ENCODE measurements around the gene BCAR3. TPM values are rescaled to one million over a fixed set of nuclear protein-coding genes. Genes with fewer than 3 reads are reported as not detected.

The BCAR3 gene
- total and polyA plus RNA-seq, 2 of the 4 experiments (the other 2 are of a cell fraction), result 41.4 to 46.4 TPM

GRCh38 chr1:93605812-93606512, 75.7 kb downstream of the BCAR3 start:
- Histone ChIP-seq H4K5ac (ENCODE audit: low read depth, low read length) (no peak overlapping the region), H4K91ac (ENCODE audit: insufficient read depth, low read depth, low read length) (no peak overlapping the region), H2AFZ (replicated peaks; ENCODE audit: low read length, poor library complexity) (no peak overlapping the region), H3K14ac (replicated peaks; ENCODE audit: low read depth, low read length) (no peak overlapping the region), H4K20me1 (ENCODE audit: insufficient read depth, low read length) (peaks cover 92% of the 10 kb centered on the region), H3K9ac (ENCODE audit: low read depth, low read length) (no peak overlapping the region), H2BK5ac (ENCODE audit: low read depth, low read length, poor library complexity, severe bottlenecking) (peak overlapping the region; percentile 56), H3K9me1 (ENCODE audit: insufficient read depth, low read length) (peaks cover 54% of the 10 kb centered on the region), H3K79me1 (ENCODE audit: low read depth in 1 of 2, low read length in 2 of 2) (peaks cover 37 to 97% of the 10 kb centered on the region in 2 experiments), H3K18ac (ENCODE audit: low read depth, low read length) (no peak overlapping the region), H4K8ac (ENCODE audit: low read depth in 2 of 2, low read length in 2 of 2) (no peak overlapping the region), H2BK20ac (ENCODE audit: low read depth, low read length) (no peak overlapping the region), H3K4me3 (ENCODE audit: insufficient read depth, low read depth, low read length) (no peak overlapping the region), H3K4me1 (ENCODE audit: control insufficient read depth, insufficient read depth, low read length) (peaks cover 28% of the 10 kb centered on the region), H3K56ac (ENCODE audit: extremely low read depth, insufficient read depth, low read length) (no peak overlapping the region), H3K23ac (ENCODE audit: low read depth, low read length) (peak overlapping the region; percentile 34; the same call in 1 of the 2 replicates), H3K4me2 (ENCODE audit: low read depth, low read length) (peak overlapping the region; percentile 67; the same call in 1 of the 2 replicates), H3K27ac (ENCODE audit: insufficient read depth, low read length) (no peak overlapping the region), H3K36me3 (ENCODE audit: control insufficient read depth, insufficient read depth, low read length) (no peaks in the 10 kb centered on the region), H3K27me3 (ENCODE audit: control insufficient read depth, insufficient read depth, low read length) (no peaks in the 10 kb centered on the region), H3K4ac (ENCODE audit: low read depth, low read length) (0 out of 2 replicates have a peak overlapping the region, but pooled peaks have one; percentile 7), H3K9me3 (ENCODE audit: control insufficient read depth, insufficient read depth, low read length) (no peaks in the 10 kb centered on the region), H2BK15ac (ENCODE audit: low read depth, low read length) (no peak overlapping the region), H2AK9ac (replicated peaks; ENCODE audit: low read depth, low read length, poor library complexity) (no peak overlapping the region), H2BK120ac (ENCODE audit: low read depth, low read length) (no peak overlapping the region), H2AK5ac (ENCODE audit: low read depth, low read length) (no peak overlapping the region)
- no TSS peak for BruUV-seq (replicated peaks)
- ATAC-seq (ENCODE audit: low read depth), result peak; percentile 72
- no CpG with 5 or more reads among the region's 4 CpGs for WGBS, 2 experiments (ENCODE audit: extremely low coverage in 2 of 2, insufficient read length in 1 of 2)
- intact Hi-C loops (cut with micrococcal nuclease), result no loop called here
- peak; percentile 97 for DNase-seq
- ChIA-PET POLR2A (ENCODE audit: unreplicated experiment) (interaction anchor here (0.6 kb wide), 1 partner anchor 282 kb away, joined by 7 read pairs; no protein-coding TSS in a partner anchor), CTCF (no interaction called here)
- dilution Hi-C loops (cut with HindIII; ENCODE audit: low sequenced_read_pairs, unreplicated experiment), result no loop called here
- in situ Hi-C loops (cut with MboI; ENCODE audit: low sequenced_read_pairs), result no loop called here
- TF ChIP-seq MXI1 (IDR thresholded peaks at IDR 0.05; ENCODE audit: borderline replicate concordance, low read depth, low read length) (peak; percentile 38; the same call in 1 of the 2 replicates), USF2 (IDR thresholded peaks at IDR 0.05; ENCODE audit: low read depth, low read length) (peak; percentile 85), RAD21 (IDR thresholded peaks at IDR 0.05; ENCODE audit: low read length) (no peak), POLR2A (IDR thresholded peaks at IDR 0.05; ENCODE audit: low read depth, low read length) (no peak), RCOR1 (IDR thresholded peaks at IDR 0.05; ENCODE audit: insufficient replicate concordance, low read length) (no peak), MAZ (IDR thresholded peaks at IDR 0.05; ENCODE audit: borderline replicate concordance, low read depth, low read length) (no peak), CEBPB (IDR thresholded peaks at IDR 0.05; ENCODE audit: low read depth, low read length) (peak; percentile 22; the same call in 1 of the 2 replicates), SMC3 (IDR thresholded peaks at IDR 0.05; ENCODE audit: low read depth, low read length) (no peak), MAFK (IDR thresholded peaks at IDR 0.05; ENCODE audit: low read depth, low read length) (no peak), NFE2L2 (IDR thresholded peaks at IDR 0.05; ENCODE audit: low read depth, low read length) (no peak), RFX5 (IDR thresholded peaks at IDR 0.05; ENCODE audit: low read depth, low read length) (no peak), FOS (IDR thresholded peaks at IDR 0.05; ENCODE audit: low read depth, low read length) (peak; percentile 74), BHLHE40 (IDR thresholded peaks at IDR 0.05; ENCODE audit: low read depth, low read length) (peak; percentile 44; the same call in 1 of the 2 replicates), ELK1 (IDR thresholded peaks at IDR 0.05; ENCODE audit: borderline replicate concordance, low read depth, low read length) (no peak)
- TF ChIP-seq, protein P1, sequence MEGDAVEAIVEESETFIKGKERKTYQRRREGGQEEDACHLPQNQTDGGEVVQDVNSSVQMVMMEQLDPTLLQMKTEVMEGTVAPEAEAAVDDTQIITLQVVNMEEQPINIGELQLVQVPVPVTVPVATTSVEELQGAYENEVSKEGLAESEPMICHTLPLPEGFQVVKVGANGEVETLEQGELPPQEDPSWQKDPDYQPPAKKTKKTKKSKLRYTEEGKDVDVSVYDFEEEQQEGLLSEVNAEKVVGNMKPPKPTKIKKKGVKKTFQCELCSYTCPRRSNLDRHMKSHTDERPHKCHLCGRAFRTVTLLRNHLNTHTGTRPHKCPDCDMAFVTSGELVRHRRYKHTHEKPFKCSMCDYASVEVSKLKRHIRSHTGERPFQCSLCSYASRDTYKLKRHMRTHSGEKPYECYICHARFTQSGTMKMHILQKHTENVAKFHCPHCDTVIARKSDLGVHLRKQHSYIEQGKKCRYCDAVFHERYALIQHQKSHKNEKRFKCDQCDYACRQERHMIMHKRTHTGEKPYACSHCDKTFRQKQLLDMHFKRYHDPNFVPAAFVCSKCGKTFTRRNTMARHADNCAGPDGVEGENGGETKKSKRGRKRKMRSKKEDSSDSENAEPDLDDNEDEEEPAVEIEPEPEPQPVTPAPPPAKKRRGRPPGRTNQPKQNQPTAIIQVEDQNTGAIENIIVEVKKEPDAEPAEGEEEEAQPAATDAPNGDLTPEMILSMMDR (conservative IDR thresholded peaks at IDR 0.05; ENCODE audit: low read depth, low read length), result no peak

Measured in IMR-90 (cell line).